H1 (cell line): ENCODE measurements around the gene WDR74. TPM values are rescaled to one million over a fixed set of nuclear protein-coding genes. Genes with fewer than 3 reads are reported as not detected.

ENCODE experiments used
- FOSL1 ChIP-seq: IDR thresholded peaks from 2 replicates; pipeline ENCODE4 v1.6.1; 2011; ENCODE audit warnings: mild to moderate bottlenecking, low read depth, low read length, moderate library complexity; ENCODE audit not compliant: insufficient read depth
- GTF2F1 ChIP-seq: IDR thresholded peaks from 2 replicates; pipeline ENCODE4 v1.6.1; 2012; ENCODE audit warnings: low read depth, low read length, improper control_type of control experiment, borderline replicate concordance
- POLR2A ChIP-seq, 2 experiments: IDR thresholded peaks; 1 replicate in 1 of 2; 2 replicates in 1 of 2; pipeline ENCODE4 v1.6.1; 2011; ENCODE audit warnings: low read depth in 2 of 2, low read length in 2 of 2, mild to moderate bottlenecking in 2 of 2; ENCODE audit errors: control extremely low read depth in 1 of 2
- RBBP5 ChIP-seq: IDR thresholded peaks from 2 replicates; pipeline ENCODE4 v1.7.1; 2012; ENCODE audit warnings: low read depth, mild to moderate bottlenecking, inconsistent platforms, low read length, moderate library complexity, borderline replicate concordance
- polyA plus RNA-seq, 7 experiments: library from polyadenylated mRNA; depleted of rRNA in 3 of 7; stranded (reverse) in 5 of 7; unstranded in 2 of 7; fragments of >200 nt in 5 of 7; fragments of 200-250 nt in 2 of 7; gene quantifications; 1 replicate in 5 of 7; 2 replicates in 1 of 7; 4 replicates in 1 of 7; pipeline versions ENCODE4 v1.2.1 to v1.2.3, GENCODE V29; 2011 to 2013; ENCODE audit warnings: missing spikeins in 2 of 7, mixed read lengths in 2 of 7
- total RNA-seq: library from RNA; stranded (reverse); fragmentation: NEBNext Ultra II Directional; extraction: Animal tissue kit (Norgen Biotek cat#: 25700); gene quantifications from 2 replicates; pipeline ENCODE4 v1.2.1, GENCODE V29; 2021
- TF ChIP-seq, protein P1 (sequence below): IDR thresholded peaks from 2 replicates; pipeline ENCODE4 v1.6.1; 2012; ENCODE audit warnings: inconsistent platforms
- TF ChIP-seq, protein P2 (sequence below): fragments of 300-600 bp; sonication (generic); IDR thresholded peaks from 2 replicates; pipeline ENCODE4 v1.7.1; 2012; ENCODE audit warnings: low read length, moderate library complexity, mild to moderate bottlenecking, inconsistent platforms; ENCODE audit not compliant: insufficient replicate concordance

The WDR74 gene
- total and polyA plus RNA-seq, 2 of the 8 experiments (the other 6 are each of a cell fraction or from before 2014, with no cell fraction given): 93.6 to 97.0 TPM

DNA sequence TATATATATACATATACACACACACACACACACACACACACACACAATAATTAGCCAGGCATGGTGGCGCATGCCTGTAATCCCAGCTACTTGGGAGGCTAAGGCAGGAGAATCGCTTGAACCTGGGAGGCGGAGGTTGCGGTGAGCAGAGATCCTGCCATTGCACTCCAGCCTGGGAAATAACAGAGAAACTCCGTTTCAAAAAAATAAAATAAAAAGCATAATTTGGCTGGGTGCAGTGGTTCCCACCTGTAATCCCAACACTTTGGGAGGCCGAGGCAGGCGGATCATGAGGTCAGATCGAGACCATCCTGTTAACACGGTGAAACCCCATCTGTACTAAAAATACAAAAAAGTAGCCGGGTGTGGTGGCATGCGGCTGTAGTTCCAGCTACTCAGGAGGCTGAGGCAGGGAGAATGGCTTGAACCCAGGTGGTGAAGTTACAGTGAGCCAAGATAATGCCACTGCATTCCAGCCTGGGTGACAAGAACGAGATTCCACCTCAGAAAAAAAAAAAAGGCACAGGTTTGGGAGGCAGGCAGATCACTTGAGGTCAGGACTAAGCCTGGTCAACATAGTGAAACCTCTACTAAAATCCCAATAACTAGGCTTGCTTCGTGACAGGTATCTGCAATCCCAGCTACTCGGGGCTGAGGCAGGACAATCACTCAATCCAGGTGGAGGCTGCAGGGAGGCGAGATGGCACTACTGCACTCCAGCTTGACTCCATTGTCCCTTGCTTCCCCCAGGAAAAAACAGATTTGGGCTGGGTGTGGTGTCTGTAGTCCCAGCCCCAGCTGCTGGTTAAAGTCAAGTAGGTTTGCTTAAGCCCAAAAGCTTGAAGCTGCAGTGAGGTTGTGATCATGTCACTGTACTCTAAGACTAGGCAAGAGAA, 11.8 kb upstream of the WDR74 start (continued):
- TF ChIP-seq, protein P1, sequence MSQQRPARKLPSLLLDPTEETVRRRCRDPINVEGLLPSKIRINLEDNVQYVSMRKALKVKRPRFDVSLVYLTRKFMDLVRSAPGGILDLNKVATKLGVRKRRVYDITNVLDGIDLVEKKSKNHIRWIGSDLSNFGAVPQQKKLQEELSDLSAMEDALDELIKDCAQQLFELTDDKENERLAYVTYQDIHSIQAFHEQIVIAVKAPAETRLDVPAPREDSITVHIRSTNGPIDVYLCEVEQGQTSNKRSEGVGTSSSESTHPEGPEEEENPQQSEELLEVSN: no peak
- TF ChIP-seq GTF2F1 (no peak), FOSL1 (no peak), POLR2A (IDR thresholded peaks at IDR 0.05; ENCODE audit: control extremely low read depth in 1 of 2, low read depth in 2 of 2, low read length in 2 of 2) (peak; percentile 85 to 96), RBBP5 (no peak; the same call in 1 of the 2 replicates)
- TF ChIP-seq, protein P2, sequence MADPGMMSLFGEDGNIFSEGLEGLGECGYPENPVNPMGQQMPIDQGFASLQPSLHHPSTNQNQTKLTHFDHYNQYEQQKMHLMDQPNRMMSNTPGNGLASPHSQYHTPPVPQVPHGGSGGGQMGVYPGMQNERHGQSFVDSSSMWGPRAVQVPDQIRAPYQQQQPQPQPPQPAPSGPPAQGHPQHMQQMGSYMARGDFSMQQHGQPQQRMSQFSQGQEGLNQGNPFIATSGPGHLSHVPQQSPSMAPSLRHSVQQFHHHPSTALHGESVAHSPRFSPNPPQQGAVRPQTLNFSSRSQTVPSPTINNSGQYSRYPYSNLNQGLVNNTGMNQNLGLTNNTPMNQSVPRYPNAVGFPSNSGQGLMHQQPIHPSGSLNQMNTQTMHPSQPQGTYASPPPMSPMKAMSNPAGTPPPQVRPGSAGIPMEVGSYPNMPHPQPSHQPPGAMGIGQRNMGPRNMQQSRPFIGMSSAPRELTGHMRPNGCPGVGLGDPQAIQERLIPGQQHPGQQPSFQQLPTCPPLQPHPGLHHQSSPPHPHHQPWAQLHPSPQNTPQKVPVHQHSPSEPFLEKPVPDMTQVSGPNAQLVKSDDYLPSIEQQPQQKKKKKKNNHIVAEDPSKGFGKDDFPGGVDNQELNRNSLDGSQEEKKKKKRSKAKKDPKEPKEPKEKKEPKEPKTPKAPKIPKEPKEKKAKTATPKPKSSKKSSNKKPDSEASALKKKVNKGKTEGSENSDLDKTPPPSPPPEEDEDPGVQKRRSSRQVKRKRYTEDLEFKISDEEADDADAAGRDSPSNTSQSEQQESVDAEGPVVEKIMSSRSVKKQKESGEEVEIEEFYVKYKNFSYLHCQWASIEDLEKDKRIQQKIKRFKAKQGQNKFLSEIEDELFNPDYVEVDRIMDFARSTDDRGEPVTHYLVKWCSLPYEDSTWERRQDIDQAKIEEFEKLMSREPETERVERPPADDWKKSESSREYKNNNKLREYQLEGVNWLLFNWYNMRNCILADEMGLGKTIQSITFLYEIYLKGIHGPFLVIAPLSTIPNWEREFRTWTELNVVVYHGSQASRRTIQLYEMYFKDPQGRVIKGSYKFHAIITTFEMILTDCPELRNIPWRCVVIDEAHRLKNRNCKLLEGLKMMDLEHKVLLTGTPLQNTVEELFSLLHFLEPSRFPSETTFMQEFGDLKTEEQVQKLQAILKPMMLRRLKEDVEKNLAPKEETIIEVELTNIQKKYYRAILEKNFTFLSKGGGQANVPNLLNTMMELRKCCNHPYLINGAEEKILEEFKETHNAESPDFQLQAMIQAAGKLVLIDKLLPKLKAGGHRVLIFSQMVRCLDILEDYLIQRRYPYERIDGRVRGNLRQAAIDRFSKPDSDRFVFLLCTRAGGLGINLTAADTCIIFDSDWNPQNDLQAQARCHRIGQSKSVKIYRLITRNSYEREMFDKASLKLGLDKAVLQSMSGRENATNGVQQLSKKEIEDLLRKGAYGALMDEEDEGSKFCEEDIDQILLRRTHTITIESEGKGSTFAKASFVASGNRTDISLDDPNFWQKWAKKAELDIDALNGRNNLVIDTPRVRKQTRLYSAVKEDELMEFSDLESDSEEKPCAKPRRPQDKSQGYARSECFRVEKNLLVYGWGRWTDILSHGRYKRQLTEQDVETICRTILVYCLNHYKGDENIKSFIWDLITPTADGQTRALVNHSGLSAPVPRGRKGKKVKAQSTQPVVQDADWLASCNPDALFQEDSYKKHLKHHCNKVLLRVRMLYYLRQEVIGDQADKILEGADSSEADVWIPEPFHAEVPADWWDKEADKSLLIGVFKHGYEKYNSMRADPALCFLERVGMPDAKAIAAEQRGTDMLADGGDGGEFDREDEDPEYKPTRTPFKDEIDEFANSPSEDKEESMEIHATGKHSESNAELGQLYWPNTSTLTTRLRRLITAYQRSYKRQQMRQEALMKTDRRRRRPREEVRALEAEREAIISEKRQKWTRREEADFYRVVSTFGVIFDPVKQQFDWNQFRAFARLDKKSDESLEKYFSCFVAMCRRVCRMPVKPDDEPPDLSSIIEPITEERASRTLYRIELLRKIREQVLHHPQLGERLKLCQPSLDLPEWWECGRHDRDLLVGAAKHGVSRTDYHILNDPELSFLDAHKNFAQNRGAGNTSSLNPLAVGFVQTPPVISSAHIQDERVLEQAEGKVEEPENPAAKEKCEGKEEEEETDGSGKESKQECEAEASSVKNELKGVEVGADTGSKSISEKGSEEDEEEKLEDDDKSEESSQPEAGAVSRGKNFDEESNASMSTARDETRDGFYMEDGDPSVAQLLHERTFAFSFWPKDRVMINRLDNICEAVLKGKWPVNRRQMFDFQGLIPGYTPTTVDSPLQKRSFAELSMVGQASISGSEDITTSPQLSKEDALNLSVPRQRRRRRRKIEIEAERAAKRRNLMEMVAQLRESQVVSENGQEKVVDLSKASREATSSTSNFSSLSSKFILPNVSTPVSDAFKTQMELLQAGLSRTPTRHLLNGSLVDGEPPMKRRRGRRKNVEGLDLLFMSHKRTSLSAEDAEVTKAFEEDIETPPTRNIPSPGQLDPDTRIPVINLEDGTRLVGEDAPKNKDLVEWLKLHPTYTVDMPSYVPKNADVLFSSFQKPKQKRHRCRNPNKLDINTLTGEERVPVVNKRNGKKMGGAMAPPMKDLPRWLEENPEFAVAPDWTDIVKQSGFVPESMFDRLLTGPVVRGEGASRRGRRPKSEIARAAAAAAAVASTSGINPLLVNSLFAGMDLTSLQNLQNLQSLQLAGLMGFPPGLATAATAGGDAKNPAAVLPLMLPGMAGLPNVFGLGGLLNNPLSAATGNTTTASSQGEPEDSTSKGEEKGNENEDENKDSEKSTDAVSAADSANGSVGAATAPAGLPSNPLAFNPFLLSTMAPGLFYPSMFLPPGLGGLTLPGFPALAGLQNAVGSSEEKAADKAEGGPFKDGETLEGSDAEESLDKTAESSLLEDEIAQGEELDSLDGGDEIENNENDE: no peak
